ENCODE measurements around the gene WDR5. TPM values are rescaled to one million over a fixed set of nuclear protein-coding genes. Genes with fewer than 3 reads are reported as not detected.

The WDR5 gene
- total and polyA plus RNA-seq, 9 of the 15 experiments (the other 6 are each of a cell fraction or from before 2014, with no cell fraction given) = 3.0 to 56.8 (median 38.6) TPM

- FAIRE-seq (no peak), DNase-seq (ENCODE audit: extremely low read depth in 1 of 4, low spot score in 3 of 4) (no peak), ATAC-seq (no peak)
- no peaks in the 10 kb centered on the region for H3K9me3 ChIP-seq (replicated peaks; ENCODE audit: control insufficient read depth, insufficient read depth, low read depth, low read length)
- peaks cover 4 to 26% of the 10 kb centered on the region in 2 experiments; a peak in 3 of 5 replicates for H3K4me1 ChIP-seq (replicated peaks in 1 of 2; ENCODE audit: control insufficient read depth in 2 of 2, insufficient read depth in 2 of 2, low read length in 2 of 2)
- no peaks in the 10 kb centered on the region; the same call in 1 of the 2 replicates for H4K20me1 ChIP-seq (replicated peaks; ENCODE audit: control insufficient read depth, insufficient read depth, low read length)
- H3K9me1 ChIP-seq (ENCODE audit: control insufficient read depth, insufficient read depth, low read length) = no peaks in the 10 kb centered on the region
- ChIA-PET POLR2A (interaction anchor here (0.6 to 1.1 kb wide), 2 partner anchors 10 to 123 kb away, joined by 3 read pairs; no protein-coding TSS in a partner anchor), CTCF (ENCODE audit: low intra/inter-chr PET ratio) (no interaction called here)
- H2AFZ ChIP-seq (ENCODE audit: low read depth, low read length) = no peak overlapping the region; the same call in none of the 2 replicates
- intact Hi-C loops (cut with micrococcal nuclease) = no loop called here
- H3K27me3 ChIP-seq (ENCODE audit: control insufficient read depth in 2 of 2, insufficient read depth in 2 of 2, low read length in 2 of 2) = peaks cover 3 to 46% of the 10 kb centered on the region in 2 experiments; a peak in 4 of 5 replicates
- no peak overlapping the region for H3K27ac ChIP-seq (ENCODE audit: extremely low read depth, low read depth, low read length)
- in situ Hi-C loops (cut with MboI) = no loop called here
- H3K36me3 ChIP-seq (ENCODE audit: control insufficient read depth, insufficient read depth, low read length) = no peaks in the 10 kb centered on the region
- no peaks in the 10 kb centered on the region for H3K79me2 ChIP-seq (ENCODE audit: control insufficient read depth, insufficient read depth, low read length)
- WGBS (ENCODE audit: insufficient coverage, low coverage, missing lambda C conversion rate) = 19% methylated on average over 8 of the region's 8 CpGs
- no peak for TF ChIP-seq RREB1 (CRISPR knock-in tag; IDR thresholded peaks at IDR 0.05)
- no peak for TF ChIP-seq TCFL5 (CRISPR knock-in tag; conservative IDR thresholded peaks at IDR 0.05)
- TF ChIP-seq MECOM (CRISPR knock-in tag; IDR thresholded peaks at IDR 0.05) = no peak
- TF ChIP-seq ZNF778 (CRISPR knock-in tag; IDR thresholded peaks at IDR 0.05) = no peak
- TF ChIP-seq PURB (CRISPR knock-in tag; IDR thresholded peaks at IDR 0.05; ENCODE audit: low read depth) = no peak
- no peak for TF ChIP-seq VEZF1 (CRISPR knock-in tag; IDR thresholded peaks at IDR 0.05)
- no peak for TF ChIP-seq RFX1 (IDR thresholded peaks at IDR 0.05)
- no peak for TF ChIP-seq E2F4 (CRISPR knock-in tag; IDR thresholded peaks at IDR 0.05; ENCODE audit: low read depth)
- TF ChIP-seq ZNF124 (CRISPR knock-in tag; IDR thresholded peaks at IDR 0.05) = no peak
- no peak for TF ChIP-seq PTRF (tag; IDR thresholded peaks at IDR 0.05)
- no peak for TF ChIP-seq CLOCK (CRISPR knock-in tag; IDR thresholded peaks at IDR 0.05; ENCODE audit: borderline replicate concordance)
- no peak overlapping the region for H3K4me2 ChIP-seq (ENCODE audit: insufficient read depth, low read length)
- H3K9ac ChIP-seq (ENCODE audit: insufficient read depth in 1 of 2, low read depth in 2 of 2, low read length in 2 of 2) = no peak overlapping the region; a peak in 1 of 4 replicates
- BruUV-seq (replicated peaks) = no TSS peak
- no peak overlapping the region for H3K4me3 ChIP-seq
Observed at GRCh38 chr9:134185536-134186011, 49.7 kb downstream of the WDR5 start.

All from K562 (cell line).